Activated CD4-positive, alpha-beta T cell treated with anti-CD3 and anti-CD28 coated beads for 24 hours (primary cell): ENCODE results near the gene STAC2.

Source experiments
- DNase-seq, 2 donors: peaks; one replicate each; pipeline ENCODE4 v3.0.0-alpha.2; 2020; ENCODE audit warnings: low read depth in 2 of 2

Gene STAC2

DNA sequence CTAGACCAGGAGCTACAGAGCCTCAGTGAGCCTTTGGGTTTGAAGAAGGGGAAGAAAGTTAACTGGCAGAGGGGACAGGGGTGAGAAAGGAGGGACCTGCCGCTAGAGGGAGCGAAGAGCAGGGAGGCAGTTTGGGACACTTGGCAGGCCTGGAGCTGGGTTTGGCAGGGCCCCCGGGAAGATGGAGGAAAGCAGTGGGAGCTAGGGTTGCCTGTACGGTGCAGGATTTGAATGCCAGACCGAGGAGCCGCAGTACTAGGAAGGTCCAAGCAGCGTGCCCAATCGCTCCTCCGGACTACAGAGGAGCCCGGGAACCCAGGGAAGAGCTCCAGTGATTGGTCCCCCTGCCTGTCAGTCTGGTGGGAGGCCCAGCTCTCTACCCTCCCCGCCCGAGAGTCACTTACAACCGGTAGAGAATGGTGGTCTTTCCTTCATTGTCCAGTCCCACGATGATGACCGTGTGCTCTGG lies 61.0 kb downstream of the STAC2 start:
- DNase-seq: peak; percentile 63 to 68

DNA sequence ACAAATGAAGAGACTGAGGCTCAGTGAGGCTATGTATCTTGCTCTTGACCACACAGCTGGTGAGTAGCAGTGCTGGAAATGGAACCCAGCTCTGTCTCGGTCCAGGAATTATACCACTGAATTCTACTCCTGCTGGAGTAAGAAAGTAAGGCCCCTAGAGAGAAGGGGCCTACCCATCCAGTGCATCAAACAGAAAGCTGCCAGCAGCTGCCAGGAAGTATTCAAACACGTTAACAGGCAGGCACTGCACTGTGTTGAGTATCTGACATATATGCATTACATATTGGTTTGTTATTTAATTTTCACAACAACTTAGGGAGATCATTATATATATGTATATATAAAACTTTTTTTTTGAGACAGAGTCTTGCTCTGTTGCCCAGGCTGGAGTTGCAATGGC lies 63.8 kb downstream of the STAC2 start:
- no peak for DNase-seq
